Measurements from ENCODE around the gene CIZ1.
A peak's percentile ranks its signal among the peaks of the same experiment; 100 is the strongest.
"Not testable (repeated sequence)": the region's sequence is repeated elsewhere in the genome, so short reads cannot be mapped to it uniquely, and the experiment has no call there.

Gene CIZ1, protein sequence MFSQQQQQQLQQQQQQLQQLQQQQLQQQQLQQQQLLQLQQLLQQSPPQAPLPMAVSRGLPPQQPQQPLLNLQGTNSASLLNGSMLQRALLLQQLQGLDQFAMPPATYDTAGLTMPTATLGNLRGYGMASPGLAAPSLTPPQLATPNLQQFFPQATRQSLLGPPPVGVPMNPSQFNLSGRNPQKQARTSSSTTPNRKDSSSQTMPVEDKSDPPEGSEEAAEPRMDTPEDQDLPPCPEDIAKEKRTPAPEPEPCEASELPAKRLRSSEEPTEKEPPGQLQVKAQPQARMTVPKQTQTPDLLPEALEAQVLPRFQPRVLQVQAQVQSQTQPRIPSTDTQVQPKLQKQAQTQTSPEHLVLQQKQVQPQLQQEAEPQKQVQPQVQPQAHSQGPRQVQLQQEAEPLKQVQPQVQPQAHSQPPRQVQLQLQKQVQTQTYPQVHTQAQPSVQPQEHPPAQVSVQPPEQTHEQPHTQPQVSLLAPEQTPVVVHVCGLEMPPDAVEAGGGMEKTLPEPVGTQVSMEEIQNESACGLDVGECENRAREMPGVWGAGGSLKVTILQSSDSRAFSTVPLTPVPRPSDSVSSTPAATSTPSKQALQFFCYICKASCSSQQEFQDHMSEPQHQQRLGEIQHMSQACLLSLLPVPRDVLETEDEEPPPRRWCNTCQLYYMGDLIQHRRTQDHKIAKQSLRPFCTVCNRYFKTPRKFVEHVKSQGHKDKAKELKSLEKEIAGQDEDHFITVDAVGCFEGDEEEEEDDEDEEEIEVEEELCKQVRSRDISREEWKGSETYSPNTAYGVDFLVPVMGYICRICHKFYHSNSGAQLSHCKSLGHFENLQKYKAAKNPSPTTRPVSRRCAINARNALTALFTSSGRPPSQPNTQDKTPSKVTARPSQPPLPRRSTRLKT

GRCh38 chr9:128191406-128192046 lies at the start of gene CIZ1:
Gene CIZ1, minus strand, starts transcription at chr9:128191572. Its CDS starts 715 bp downstream, at chr9:128190857.
- DNase-seq, result no peak

DNA sequence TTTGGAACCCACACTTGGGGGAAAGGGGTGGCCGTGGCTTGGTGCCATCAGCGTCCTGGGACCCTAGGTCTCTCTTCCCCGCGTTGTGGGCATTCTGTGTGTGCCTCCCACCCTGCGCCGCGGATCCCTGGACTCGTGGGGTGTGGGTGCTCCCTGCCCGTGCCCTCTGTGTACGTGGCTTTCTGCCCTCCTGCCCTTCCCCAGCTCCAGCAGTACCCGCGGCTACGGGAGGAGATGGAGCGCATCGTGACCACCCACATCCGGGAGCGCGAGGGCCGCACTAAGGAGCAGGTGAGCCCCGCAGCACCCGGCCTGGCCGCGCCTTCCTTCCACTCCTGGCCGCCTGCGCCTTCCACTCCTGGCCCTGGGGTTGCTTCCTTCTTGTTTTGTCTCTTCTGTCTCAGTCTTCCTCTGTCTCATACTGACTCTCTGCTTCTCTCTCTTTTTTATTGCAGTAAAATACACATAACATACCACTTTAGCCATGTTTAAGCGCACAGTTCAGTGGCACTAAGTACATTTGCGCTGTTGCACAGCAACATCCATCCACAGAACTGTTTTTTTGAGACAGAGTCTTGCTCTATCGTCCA lies 42.5 kb upstream of the CIZ1 start:
- no peak for DNase-seq

DNA sequence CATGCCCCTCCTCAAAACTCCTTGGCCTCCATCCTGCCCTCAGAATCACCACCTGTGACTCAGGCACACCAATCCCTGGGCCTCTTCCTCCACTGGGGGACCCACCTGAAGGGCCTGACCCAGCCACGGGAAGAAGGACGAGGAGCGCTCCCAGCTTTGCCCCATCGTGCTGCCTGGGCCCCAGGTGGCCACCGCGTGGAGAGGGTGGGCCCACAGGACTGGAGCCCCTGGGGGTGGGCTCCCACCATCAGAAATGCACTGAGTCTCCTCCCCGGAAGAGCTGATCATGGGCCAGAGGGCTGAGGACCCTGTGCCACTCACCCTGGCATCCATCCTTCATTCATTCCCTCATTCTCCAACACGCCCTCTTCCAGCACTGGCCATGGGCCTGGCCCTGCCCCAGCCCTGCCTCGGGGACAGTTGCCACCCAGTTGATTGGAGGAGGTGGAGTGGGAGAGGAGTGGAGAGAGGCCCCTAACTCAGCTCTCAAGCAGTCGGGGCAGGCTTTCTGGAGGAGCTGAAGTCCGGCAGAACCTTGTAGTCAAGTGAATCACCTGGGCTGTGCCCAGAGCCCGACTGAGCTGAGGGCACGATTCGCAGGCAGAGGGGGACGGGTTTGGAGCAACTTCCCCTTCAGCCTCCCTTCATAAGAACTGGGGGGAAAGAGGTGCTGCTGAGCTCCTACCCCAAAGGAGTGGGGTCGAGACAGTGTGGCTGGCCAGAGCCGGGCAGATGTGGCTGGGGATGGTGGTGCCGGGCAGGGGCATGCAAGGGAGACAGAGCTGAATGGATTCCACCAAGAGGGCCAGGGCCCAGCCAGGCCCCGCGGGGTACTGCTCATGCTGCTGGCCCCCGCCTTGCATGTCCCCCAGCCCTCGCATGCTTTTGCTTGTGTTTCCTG lies 41.4 kb upstream of the CIZ1 start:
- no peak for DNase-seq

- DNase-seq, result no peak
Measured at GRCh38 chr9:128231638-128232527, 40.5 kb upstream of the CIZ1 start.

DNA sequence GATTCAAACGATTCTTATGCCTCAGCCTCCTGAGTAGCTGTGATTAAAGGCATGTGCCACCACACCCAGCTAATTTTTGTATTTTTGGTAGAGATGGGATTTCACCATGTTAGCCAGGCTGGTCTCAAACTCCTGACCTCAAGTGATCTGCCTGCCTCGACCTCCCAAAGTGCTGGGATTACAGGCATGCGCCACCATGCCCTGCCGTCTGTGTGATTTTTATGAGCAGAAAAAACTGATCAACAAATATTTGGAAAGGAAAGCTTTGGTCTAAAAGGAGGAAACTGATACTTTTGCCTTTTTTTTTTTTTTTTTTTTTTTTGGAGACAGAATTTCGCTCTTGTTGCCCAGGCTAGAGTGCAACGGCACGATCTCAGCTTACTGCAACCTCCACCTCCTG lies 39.5 kb upstream of the CIZ1 start:
- DNase-seq, result not testable (repeated sequence)

- DNase-seq, result no peak
Measured at GRCh38 chr9:128226412-128226801, 35.0 kb upstream of the CIZ1 start.

GRCh38 chr9:128225770-128226411 lies 34.5 kb upstream of the CIZ1 start:
- no peak for DNase-seq

DNA sequence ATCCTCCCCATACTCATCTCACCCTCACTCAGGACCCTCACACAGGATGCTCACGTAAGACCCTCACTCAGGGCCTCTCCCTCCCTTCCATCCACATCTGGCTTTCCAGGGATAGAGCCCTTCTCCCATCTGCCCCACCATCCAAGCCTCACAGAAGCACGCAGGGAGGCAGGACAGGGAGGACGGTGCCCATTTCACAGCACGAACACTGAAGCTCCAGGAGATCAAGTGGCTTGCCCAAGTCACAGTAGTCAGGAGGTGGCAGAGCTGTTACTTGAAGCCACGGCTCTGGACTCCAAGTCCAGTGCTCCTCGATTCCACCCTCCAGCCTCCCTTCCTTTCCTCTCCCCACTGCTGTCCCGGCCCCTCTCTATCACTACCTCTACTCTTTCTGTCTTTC lies 33.5 kb upstream of the CIZ1 start:
- DNase-seq, result no peak

- DNase-seq, result no peak
Measured at GRCh38 chr9:128222880-128223670, 31.7 kb upstream of the CIZ1 start.

GRCh38 chr9:128222026-128222425 lies 30.7 kb upstream of the CIZ1 start:
- no peak for DNase-seq

DNA sequence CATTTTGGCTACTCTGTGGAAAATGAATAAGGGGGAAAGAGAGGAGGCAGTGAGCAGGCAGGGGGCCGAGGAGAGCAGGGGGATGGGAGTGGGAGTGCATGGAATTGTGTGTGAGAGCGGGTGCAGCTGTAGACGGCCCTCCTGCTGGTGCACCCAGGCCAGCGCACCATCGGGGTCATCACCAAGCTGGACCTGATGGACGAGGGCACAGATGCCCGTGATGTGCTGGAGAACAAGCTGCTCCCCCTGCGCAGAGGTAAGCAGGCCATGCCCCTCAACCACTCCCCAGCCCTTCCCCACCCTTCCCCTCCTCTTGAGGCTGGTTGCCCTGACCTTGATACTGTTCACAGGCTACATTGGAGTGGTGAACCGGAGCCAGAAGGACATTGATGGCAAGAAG lies 28.5 kb upstream of the CIZ1 start:
- DNase-seq, result no peak

DNA sequence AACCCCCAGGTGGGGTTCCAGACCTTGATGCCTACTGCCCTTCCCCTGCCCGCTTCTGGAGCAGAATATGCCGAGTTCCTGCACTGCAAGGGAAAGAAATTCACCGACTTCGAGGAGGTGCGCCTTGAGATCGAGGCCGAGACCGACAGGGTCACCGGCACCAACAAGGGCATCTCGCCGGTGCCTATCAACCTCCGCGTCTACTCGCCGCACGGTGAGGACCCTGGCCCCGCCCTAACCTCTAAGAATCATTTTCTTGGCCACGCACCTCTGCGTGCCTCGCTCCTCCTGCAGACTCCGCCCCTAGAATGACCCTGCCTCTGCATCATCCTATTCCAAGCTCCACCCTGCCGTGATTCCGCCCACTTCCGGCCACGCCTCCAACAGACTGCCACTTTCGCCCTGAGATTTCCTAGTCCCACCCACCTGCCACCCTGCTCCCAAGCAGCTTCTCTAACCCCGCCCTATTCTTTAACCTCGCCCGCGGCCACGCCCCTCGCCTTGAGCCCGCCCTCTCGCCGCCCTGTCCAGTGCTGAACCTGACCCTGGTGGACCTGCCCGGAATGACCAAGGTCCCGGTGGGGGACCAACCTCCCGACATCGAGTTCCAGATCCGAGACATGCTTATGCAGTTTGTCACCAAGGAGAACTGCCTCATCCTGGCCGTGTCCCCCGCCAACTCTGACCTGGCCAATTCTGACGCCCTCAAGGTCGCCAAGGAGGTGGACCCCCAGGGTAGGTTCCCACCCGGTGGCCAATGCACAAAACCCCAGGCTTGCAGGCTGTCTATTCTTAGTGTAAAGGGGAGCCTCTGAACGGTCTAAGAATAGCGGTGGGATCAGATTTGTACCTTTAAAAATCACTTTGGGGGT lies 27.4 kb upstream of the CIZ1 start:
- DNase-seq, result peak; percentile 39

- DNase-seq, result no peak
Measured at GRCh38 chr9:128218172-128218517, 26.8 kb upstream of the CIZ1 start.

DNA sequence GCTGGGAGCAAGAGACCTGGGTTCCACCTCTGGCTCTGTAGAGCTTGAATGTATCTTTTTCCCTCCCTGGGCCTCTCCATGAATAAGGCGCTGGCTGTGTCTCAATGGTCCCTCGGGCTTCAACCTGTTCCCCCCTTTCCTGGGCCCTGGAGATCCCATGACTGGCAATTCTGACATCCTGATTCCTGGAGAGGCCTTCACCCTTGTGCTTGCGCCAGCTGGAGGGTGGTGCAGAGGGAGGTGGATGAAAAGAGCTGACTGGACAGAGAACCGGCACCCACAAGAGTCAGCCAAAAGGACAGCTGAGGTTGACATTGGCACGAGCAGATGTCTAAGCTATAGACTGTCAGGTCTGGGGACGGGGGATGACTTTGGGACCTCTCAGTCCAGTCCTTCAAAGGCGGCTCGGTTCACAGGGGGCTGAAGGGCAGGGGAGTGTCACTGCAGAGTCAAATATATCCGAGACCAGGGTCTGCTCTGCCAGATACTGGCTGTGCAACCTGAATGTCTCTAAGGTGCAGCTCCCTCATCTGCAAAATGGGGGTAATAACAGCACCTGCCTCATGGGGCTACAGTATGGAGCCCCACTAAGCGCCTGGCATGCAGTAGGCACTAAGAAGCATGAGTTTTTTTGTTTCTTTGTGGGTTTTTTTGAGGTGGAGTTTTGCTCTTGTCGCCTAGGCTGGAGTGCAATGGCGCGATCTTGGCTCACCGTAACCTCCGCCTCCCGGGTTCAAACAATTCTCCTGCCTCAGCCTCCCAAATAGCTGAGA lies 25.6 kb upstream of the CIZ1 start:
- no peak for DNase-seq

DNA sequence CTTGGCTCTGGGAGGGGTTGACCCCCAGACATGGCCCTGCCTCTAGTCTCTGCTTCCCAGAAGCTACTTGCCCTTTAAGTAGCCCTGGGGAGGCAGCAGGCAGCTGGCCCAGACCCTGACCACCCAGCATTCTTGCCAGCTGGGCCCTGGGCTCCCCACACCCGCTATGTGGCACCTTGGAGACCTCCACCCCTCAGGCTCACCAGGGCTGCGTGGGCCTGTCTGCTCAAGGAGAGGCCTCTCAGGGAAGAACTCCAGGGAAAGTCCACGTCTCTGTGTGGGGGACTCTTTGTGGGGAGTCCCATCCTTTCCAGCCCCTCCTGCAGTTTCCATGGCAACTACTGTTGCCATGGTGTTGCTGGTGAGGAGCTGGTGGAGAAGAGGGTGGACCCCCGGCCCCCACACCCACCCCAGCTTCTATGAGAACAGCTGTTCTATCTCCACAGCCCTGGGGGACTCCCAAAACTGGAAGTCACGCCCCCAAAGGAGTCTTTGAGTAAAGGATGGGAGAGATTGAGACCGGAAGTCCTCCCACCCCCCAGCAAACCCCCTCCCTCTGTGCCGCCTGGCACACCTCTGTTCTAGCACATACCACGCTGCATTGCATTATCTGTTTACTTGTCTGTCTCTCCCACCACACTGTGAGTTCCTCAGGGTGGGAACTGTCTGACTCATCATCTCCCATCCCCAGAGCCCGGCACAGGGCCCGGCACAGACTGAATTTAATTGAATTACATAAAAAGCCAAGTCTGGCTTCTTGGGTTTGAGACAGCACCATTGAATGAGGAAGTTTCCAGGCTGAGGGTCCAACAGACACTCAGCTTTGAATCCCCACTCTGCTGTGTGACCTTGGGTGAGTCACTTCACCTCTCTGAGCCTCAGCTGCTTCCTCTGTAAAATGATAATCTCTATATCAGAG lies 24.4 kb upstream of the CIZ1 start:
- no peak for DNase-seq

Measured in NCI-H2081 treated with DMSO at 0.1 percent for 48 hours (cell line).